ENCODE results near the gene MPND. TPM values are rescaled to one million over a fixed set of nuclear protein-coding genes. Genes with fewer than 3 reads are reported as not detected.
A peak's percentile ranks its signal among the peaks of the same experiment; 100 is the strongest.

Gene MPND
- total RNA-seq, 1 experiment from 2014 or later: 24.3 TPM

DNA sequence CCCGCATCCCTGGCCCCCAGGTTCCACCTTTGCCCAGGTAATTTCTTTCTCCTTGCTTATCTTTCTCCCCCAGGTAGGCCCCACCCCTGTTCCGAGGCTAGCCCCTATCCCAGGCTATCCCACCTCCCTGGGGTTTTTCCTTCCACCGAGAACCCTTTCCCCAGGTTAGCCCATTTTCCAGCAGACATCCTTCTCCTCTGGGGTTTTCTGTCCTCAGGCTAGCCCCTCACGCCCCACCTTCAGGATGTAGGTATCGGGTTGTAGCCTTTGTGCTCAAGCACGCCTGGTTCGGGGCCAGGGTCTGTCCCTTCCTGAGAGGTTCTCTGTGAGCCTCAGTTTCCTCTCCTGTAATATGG is 38.1 kb upstream of the MPND start (continued):
- TF ChIP-seq, protein P1, sequence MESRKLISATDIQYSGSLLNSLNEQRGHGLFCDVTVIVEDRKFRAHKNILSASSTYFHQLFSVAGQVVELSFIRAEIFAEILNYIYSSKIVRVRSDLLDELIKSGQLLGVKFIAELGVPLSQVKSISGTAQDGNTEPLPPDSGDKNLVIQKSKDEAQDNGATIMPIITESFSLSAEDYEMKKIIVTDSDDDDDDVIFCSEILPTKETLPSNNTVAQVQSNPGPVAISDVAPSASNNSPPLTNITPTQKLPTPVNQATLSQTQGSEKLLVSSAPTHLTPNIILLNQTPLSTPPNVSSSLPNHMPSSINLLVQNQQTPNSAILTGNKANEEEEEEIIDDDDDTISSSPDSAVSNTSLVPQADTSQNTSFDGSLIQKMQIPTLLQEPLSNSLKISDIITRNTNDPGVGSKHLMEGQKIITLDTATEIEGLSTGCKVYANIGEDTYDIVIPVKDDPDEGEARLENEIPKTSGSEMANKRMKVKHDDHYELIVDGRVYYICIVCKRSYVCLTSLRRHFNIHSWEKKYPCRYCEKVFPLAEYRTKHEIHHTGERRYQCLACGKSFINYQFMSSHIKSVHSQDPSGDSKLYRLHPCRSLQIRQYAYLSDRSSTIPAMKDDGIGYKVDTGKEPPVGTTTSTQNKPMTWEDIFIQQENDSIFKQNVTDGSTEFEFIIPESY (IDR thresholded peaks at IDR 0.05; ENCODE audit: extremely low read depth, insufficient replicate concordance, low read length): no peak
- TF ChIP-seq POLR2AphosphoS5 (IDR thresholded peaks at IDR 0.05; ENCODE audit: low read depth, low read length) (no peak), FOSL1 (IDR thresholded peaks at IDR 0.05; ENCODE audit: low read depth) (no peak), ZFX (IDR thresholded peaks at IDR 0.05) (no peak), JUND (IDR thresholded peaks at IDR 0.05) (no peak), ELF1 (IDR thresholded peaks at IDR 0.05; ENCODE audit: borderline replicate concordance, low read depth) (no peak)

DNA sequence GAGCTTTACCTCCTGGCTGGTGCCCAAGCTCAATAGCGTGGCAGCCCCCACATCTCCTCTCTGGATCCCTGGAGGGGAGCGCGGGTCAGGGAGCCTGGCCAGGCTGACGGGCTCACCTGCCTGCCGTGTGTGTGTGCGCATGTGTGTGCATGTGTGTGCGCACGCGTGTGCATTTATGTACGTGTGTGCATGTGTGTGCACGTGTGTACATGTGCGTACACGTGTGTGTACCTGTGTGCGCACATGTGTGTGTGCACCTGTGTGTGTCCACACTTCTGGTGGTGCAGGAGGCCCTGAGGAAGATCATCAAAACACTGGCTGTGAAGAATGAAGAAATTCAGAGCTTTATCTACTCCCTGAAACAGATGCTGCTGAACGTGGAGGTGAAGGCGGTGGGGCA is 37.7 kb upstream of the MPND start:
- no peak overlapping the region for H3K9ac ChIP-seq (ENCODE audit: low read length)
- CTCF ChIA-PET: no interaction called here

More for the DNA sequence above, 37.7 kb upstream of the MPND start:
- Histone ChIP-seq H3K27ac (ENCODE audit: low read depth, low read length) (no peak overlapping the region), H3K9me2 (ENCODE audit: insufficient read depth) (no peaks in the 10 kb centered on the region), H4K20me1 (ENCODE audit: insufficient read depth) (no peaks in the 10 kb centered on the region), H3K9me3 (ENCODE audit: control insufficient read depth in 1 of 2, insufficient read depth in 1 of 2, low read depth in 1 of 2, low read length in 2 of 2) (no peaks in the 10 kb centered on the region), H3K36me3 (ENCODE audit: control insufficient read depth in 1 of 2, insufficient read depth in 2 of 2, low read length in 2 of 2) (0 out of 4 replicates have a peak, but pooled peaks cover 3% of the 10 kb centered on the region in 2 experiments), H3K79me2 (ENCODE audit: insufficient read depth, low read length) (no peaks in the 10 kb centered on the region), H3K4me1 (ENCODE audit: control insufficient read depth in 1 of 2, insufficient read depth in 2 of 2, low read length in 2 of 2) (peaks cover 5 to 14% of the 10 kb centered on the region in 2 experiments), H3K27me3 (ENCODE audit: insufficient read depth, low read length) (no peaks in the 10 kb centered on the region), H3K4me3 (replicated peaks in 1 of 2; ENCODE audit: low read depth in 1 of 2, low read length in 2 of 2) (0 out of 4 replicates have a peak overlapping the region, but pooled peaks of 1 of the 2 experiments have one; percentile 13), H3K4me2 (ENCODE audit: low read length) (peak overlapping the region; percentile 46), H2AFZ (ENCODE audit: low read depth, low read length, poor library complexity, severe bottlenecking) (no peak overlapping the region)
- DNase-seq (ENCODE audit: low read depth, low spot score) (no peak), ATAC-seq (no peak)
- no TSS peak for BruUV-seq (replicated peaks)
- intact Hi-C loops (cut with micrococcal nuclease): no loop called here
- TF ChIP-seq, protein P1 (IDR thresholded peaks at IDR 0.05; ENCODE audit: extremely low read depth, insufficient replicate concordance, low read length): no peak
- ChIA-PET RAD21 (ENCODE audit: low non-redundant PET in 1 of 2, low total read pairs in 2 of 2, uncharacterized antibody in 2 of 2, unreplicated experiment in 2 of 2) (no interaction called here), POLR2A (interaction anchor here (0.5 to 1.8 kb wide), 2 partner anchors 16 to 37 kb away, joined by 3 to 4 read pairs; partner anchors contain the start of gene MPND)
